Neural cell (in vitro differentiated cells): ENCODE data around the gene UMOD.

Source experiments
- EP300 ChIP-seq: fragments of 450-650 bp; conservative IDR thresholded peaks from 2 replicates; pipeline ENCODE4 v1.6.1; 2014; ENCODE audit warnings: antibody characterized with exemption, mild to moderate bottlenecking, moderate library complexity; ENCODE audit not compliant: poor library complexity, severe bottlenecking
- EZH2 ChIP-seq: fragments of 200-600, 300-800 bp; shearing (Covaris generic), sonication (generic); IDR thresholded peaks from 2 replicates; pipeline ENCODE4 v1.6.1; 2014; ENCODE audit warnings: antibody characterized with exemption, low read length, borderline replicate concordance, mild to moderate bottlenecking; ENCODE audit not compliant: insufficient read depth, poor library complexity, severe bottlenecking
- TF ChIP-seq, protein P1 (sequence below): fragments of 450-650 bp; IDR thresholded peaks from 2 replicates; pipeline ENCODE4 v1.5.1; 2014; ENCODE audit warnings: antibody characterized with exemption, mild to moderate bottlenecking, moderate library complexity; ENCODE audit not compliant: poor library complexity, severe bottlenecking

DNA sequence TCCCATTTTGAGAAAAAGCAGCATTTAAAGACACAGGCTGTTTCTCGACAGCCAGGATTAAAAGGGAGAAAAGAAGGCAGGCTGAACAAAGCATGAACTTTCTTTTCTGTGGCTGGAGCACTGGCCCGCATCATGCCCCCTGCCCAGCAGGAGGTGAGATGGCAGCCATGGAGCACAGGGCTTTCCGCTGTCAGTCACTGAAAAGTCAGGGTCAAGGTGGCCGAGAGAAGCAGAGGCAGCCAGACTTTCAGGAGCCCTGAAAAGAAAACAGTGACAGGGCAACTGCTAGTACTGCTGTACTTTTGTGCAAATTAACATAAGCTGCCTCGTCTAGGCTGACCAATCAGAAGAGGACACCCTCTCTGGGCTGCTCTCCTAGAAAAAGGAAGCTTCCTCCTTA, 19.4 kb downstream of the UMOD start:
- TF ChIP-seq, protein P1, sequence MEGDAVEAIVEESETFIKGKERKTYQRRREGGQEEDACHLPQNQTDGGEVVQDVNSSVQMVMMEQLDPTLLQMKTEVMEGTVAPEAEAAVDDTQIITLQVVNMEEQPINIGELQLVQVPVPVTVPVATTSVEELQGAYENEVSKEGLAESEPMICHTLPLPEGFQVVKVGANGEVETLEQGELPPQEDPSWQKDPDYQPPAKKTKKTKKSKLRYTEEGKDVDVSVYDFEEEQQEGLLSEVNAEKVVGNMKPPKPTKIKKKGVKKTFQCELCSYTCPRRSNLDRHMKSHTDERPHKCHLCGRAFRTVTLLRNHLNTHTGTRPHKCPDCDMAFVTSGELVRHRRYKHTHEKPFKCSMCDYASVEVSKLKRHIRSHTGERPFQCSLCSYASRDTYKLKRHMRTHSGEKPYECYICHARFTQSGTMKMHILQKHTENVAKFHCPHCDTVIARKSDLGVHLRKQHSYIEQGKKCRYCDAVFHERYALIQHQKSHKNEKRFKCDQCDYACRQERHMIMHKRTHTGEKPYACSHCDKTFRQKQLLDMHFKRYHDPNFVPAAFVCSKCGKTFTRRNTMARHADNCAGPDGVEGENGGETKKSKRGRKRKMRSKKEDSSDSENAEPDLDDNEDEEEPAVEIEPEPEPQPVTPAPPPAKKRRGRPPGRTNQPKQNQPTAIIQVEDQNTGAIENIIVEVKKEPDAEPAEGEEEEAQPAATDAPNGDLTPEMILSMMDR = no peak
- TF ChIP-seq EP300 (no peak), EZH2 (no peak)
